ENCODE results near the gene ADH4.
A peak's percentile ranks its signal among the peaks of the same experiment; 100 is the strongest.
"Not testable (repeated sequence)": the region's sequence is repeated elsewhere in the genome, so short reads cannot be mapped to it uniquely, and the experiment has no call there.

The ADH4 gene

DNA sequence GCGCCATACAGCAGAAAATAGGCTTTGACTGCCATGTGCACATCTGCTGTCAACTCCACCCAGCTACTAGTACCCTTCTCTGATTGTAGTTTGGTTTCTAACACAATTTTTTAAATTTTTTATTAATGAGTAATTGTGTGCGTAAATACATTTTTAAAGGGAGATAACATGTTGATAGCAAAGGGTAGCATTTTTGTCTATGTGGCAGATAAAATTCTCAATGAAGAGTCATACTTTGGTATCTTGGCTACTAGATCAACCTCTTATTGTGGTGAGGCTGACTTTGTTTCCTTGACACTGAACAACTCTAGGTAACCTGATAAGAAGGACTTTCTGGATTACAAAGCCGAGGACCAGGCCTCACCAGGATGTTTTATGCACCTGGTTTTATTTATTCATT lies 9.5 kb downstream of the ADH4 start:
- DNase-seq (ENCODE audit: low spot score), result no peak

DNA sequence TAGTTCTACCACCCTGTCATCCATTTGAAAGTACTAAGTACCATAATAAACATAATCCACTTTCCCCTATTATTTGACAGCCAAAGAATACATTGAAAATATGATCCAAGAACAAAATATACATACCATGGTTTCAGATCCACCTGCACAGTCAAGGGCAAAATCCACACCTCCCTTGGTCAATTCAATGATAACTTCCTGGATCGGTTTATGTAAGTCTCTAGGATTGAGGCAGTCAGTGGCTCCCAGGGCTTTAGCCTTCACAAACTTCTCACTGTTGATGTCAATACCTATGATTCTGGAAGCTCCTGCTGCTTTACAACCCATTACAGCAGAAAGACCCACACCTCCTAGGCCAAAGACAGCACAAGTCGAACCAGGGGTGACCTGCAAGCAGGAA lies 12.7 kb downstream of the ADH4 start:
- no peak for DNase-seq (ENCODE audit: low spot score)

DNA sequence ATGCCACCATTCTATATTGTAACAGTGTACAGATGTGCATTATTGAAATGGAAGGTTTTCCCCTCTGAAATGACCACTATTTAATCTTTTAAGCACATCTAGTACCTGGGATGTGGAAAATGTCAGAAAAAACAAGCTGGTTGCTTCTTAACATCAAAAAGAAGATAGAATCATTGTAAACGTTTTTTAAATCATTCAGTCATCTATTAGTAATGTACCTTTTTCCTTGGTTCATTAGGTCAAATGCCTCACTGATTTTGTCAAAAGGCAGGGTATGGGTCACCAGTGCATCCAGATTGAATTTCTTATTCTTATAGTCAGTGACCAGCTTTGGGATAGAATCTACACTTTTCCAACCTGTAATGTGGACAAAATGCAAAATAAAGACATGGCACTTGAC lies 17.7 kb downstream of the ADH4 start:
- no peak for DNase-seq (ENCODE audit: low spot score)

DNA sequence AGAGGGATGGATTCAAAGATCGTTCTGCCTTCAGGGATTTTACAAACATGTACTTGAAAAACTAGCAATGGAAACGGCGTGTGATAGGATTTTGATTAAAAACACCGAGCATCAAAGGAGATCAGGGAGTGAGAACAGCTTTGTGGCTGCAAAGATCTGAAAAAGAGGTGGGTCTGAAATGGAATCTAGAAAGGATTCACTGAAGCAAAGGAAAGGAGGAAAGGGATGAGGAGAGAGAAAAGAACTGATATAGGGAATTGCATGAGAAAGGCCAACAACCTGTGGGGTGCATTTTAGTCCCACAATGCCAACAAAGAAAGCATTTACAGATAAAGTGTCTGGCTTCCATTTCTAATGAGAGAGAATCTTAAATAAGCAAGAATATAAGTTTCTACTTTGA lies 23.1 kb downstream of the ADH4 start:
- DNase-seq (ENCODE audit: low spot score), result no peak

DNA sequence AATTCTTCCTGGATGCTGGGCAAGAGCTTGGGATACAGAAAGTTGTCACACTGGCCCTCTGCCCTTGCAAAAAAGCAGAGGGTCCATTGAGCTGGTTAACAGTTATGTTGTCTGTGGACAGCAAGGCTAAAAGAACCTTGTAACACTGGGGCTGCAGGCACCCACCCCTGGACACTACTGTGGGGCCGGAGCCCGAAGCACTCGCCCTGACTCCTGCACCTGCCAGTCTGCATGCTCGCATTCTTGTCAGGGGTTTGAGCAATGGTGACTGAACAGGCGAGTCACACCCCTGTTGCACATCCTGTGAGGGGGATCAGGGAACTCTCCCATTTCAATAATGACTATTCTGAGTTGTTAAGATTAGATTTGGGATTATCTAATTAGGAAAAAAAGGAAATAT lies 23.6 kb downstream of the ADH4 start:
- DNase-seq (ENCODE audit: low spot score), result no peak

DNA sequence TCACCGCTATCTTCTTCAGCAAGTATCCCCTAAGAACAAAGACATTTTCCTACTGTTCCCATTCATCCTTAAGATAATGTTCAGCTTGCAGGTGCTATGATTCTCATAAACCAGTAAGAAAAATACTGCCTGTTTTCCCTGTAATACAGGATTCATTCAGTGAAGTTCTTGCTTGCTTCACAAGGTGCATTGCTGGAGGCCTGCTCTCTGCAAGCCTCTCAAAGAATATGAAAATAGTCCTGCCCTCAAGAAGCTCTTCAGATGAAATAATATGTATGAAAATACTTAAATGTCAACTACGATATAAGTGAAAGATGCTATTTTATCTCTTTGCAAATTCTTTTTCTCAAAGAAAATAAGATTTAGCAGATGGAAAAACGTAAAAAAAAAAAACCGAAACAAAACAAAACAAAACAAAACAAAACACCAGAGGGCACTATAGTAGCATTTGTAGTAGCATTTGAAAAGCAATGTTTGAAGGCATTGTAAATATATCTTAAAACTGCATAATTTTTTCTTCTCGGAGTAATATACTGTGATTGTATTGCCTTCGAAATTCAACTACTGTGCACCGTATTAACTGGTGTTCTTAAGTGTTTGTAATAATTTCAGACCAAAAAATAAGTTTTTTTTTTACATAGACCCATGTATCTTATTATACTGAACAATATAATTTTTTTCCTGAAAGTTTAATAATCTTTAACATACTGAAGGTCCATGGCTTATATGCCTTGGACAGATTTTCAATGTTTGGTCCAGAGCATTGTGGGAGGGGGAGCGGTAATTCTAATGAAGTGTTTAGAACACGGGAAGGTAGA lies 26.0 kb downstream of the ADH4 start:
- peak; percentile 21 for DNase-seq (ENCODE audit: low spot score)

DNA sequence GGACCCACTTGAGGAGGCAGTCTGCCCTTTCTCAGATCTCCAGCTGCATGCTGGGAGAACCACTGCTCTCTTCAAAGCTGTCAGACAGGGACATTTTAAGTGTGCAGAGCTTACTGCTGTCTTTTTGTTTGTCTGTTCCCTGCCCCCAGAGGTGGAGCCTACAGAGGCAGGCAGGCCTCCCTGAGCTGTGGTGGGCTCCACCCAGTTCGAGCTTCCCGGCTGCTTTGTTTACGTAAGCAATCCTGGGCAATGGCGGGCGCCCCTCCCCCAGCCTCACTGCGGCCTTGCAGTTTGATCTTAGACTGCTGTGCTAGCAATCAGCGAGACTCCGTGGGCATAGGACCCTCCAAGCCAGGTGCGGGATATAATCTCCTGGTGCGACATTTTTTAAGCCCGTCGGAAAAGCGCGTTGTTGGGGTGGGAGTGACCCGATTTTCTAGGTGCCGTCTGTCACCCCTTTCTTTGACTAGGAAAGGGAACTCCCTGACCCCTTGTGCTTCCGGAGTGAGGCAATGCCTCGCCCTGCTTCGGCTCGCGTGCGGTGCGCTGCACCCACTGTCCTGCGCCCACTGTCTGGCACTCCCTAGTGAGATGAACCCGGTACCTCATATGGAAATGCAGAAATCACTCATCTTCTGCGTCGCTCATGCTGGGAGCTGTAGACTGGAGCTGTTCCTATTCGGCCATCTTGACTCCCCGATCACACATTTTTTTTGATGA lies 26.8 kb downstream of the ADH4 start:
- DNase-seq (ENCODE audit: low spot score), result not testable (repeated sequence)

DNA sequence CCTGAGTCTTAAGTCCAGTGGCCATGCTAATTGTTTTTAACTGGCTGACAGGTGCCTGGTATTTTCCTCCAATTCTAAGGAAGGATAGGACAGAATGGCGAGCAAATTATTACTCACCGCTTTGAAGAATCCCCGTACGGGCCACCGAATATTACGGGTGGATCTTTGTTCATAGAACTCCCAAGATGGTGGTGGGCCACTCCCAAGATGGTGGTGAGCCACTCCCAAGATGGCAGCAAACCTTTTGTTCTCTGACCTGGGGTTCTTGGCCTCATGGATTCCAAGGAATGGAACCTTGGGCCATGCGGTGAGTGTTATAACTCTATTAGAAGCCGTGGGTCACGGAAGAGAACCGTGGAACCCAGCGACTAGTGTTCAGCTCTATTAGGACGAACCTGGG lies 34.8 kb downstream of the ADH4 start:
- not testable (repeated sequence) for DNase-seq (ENCODE audit: low spot score)

DNA sequence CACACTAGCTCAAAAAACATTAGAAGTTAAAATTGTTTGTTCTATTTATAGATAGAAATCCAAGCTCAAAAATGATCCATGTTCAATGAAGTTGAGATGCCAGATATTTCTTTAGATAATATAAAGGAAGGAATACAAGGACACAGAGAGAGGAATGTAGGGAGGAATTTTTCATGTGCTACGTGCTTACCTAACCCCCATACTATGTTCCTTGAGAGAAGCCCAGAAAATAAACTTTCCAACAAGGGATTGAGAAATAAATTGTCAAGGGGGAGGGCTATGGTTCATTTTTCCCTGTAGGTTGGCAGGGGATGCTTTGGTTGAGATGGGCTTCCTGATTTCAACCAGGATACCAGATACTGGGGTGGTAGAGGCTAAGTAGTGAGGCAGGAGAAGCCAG lies 39.9 kb downstream of the ADH4 start:
- DNase-seq (ENCODE audit: low spot score), result no peak

DNA sequence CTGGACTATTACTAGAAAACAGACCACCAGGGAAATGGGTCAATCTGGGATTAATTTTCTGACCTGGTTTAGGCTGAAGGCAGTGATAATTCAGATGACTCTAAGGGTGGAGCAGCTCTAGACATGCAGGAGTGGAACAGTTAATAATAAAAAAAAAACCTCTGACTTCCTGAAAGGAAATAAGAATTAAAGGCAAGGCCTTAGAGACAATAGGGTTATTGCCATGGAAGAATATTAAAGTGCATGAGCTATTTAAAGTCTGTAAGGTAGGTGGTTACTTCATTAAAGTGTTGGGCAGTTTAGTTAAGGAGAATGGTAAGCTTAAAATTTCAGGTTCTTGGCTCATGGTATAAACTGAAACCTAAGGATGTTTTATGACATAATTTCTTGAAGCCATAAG lies 40.9 kb downstream of the ADH4 start:
- DNase-seq (ENCODE audit: low spot score), result no peak

DNA sequence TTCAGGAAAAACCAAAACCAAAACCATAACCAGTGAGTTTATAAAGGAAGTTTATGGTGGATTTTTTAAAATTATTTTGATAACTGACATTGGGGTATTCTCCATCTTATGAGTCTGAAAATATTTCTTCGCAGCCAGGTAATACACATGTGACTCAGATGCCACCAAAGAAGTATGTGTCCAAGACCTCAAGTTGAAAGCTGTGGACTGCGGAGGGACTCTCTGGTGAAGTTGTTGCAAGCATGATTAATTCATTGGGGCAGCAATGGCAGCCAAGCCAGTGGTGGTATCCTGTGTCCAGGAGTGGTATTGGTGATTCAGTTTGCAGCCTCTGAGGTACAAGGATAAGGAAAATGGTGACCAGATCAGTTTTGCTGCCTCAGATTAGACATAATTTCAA lies 41.5 kb downstream of the ADH4 start:
- DNase-seq (ENCODE audit: low spot score), result no peak

DNA sequence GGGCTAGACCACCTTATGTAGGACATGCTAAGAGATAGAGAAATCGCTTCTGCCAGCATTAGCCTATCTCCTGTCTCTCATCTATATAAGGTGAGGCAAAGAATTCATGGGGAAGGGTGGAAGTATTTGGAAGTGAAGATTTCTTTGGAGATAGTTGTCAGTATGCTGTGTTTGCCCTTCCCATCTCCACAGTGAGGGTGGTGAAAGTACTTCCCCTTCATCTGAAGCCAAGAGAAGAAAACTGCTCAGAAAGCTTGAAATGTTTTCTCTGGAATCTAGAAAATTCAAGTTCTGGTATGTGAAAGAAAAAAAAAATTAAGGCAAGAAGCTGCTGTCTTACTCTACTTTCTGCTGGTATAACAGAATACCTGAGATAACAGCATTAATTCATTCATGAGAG lies 43.2 kb downstream of the ADH4 start:
- DNase-seq (ENCODE audit: low spot score), result no peak

DNA sequence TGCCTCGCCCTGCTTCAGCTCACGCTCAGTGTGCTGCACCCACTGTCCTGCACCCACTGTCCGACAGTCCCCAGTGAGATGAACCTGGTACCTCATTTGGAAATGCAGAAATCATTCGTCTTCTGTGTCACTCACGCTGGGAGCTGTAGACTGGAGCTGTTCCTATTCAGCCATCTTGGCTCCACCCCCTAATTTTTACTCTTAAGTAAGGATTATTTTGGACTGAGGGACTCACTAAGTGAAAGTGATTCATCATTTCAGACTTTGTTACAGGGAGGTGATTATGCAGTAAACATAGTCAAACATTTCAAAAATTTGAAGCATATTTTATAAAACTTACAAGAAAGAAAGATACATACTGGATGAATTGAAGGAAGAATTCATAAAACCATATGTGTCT lies 44.3 kb downstream of the ADH4 start:
- DNase-seq (ENCODE audit: low spot score), result not testable (repeated sequence)

DNA sequence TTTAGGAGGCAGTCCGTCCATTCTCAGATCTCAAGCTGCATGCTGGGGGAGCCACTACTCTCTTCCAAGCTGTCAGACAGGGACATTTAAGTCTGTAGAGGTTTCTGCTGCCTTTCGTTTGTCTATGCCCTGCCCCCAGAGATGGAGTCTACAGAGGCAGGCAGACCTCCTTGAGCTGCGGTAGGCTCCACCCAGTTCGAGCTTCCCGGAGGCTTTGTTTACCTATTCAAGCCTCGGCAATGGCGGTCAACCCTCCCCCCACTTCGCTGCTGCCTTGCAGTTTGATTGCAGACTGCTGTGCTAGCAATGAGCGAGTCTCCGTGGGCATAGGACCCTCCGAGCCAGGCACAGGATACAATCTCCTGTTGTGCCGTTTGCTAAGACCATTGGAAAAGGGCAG lies 44.8 kb downstream of the ADH4 start:
- DNase-seq (ENCODE audit: low spot score), result no peak

DNA sequence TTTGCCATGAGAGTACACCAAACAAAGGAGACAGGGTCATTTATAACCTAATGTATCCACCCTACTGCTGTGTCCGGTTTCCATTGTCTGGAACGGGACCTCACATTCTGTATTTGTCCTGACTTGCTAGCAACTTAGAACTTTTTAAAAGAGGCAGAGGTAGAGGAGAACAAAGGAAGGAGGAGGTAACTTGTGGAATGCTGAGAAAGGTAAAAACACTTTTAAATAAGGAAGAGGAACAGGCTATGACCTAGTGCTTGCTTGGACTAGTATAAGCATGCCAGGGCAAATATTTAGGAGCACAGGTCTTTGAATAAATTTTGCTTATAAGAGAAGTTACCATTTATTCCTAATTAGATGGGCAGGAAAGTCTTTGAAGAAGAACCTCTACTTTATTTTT lies 52.3 kb downstream of the ADH4 start:
- DNase-seq (ENCODE audit: low spot score), result not testable (repeated sequence)

DNA sequence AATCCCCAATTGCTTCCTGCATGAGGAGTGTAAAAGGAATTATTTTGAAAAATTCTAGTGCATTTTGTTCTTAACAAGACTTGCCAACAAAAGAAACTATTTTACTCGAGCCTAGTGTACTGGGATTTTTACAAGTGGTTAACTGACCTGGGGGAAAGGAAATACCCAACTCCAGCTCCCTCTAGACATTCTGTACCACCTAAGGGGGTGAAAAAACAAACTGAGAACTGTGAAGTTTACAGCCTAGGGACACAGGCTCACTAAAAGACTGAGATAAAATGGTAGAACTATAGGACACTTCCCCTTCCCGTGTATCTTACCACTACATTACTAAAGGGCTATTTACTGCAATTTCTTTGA lies 52.9 kb downstream of the ADH4 start:
- DNase-seq (ENCODE audit: low spot score), result no peak

DNA sequence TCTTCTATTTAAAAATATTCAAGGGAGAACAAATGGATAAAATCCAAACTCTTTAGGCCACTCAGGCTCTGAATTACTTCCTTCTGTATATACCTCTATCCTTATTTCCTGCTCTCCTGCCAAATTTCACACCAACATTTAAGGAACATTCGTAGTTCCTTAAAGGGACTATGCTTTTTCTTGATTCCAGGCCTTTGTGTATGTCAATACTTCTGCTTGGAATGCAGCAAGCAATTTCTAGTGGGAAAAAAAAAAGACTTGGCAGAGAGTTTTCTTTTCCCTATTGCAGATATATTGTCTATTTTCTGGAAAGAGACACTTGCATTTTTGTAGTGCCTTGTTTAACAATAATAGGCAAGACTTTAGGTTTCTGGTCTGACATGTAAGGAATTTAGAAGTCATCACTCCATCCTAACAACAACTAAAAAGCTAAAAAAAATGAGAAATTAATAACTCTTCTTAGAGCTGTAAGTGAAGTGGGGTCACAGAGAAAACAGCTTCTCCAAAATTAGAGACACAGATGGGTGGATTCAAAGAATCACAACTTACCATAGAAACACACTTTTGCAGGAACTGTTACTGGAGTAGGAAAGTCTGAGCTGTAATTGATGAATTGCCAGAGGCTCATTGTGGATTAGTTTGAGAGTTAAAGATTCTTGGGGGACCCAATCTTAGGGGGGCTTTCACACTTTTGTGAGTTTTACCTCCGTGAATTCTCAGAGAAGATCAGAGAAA lies 53.4 kb downstream of the ADH4 start:
- no peak for DNase-seq (ENCODE audit: low spot score)

DNA sequence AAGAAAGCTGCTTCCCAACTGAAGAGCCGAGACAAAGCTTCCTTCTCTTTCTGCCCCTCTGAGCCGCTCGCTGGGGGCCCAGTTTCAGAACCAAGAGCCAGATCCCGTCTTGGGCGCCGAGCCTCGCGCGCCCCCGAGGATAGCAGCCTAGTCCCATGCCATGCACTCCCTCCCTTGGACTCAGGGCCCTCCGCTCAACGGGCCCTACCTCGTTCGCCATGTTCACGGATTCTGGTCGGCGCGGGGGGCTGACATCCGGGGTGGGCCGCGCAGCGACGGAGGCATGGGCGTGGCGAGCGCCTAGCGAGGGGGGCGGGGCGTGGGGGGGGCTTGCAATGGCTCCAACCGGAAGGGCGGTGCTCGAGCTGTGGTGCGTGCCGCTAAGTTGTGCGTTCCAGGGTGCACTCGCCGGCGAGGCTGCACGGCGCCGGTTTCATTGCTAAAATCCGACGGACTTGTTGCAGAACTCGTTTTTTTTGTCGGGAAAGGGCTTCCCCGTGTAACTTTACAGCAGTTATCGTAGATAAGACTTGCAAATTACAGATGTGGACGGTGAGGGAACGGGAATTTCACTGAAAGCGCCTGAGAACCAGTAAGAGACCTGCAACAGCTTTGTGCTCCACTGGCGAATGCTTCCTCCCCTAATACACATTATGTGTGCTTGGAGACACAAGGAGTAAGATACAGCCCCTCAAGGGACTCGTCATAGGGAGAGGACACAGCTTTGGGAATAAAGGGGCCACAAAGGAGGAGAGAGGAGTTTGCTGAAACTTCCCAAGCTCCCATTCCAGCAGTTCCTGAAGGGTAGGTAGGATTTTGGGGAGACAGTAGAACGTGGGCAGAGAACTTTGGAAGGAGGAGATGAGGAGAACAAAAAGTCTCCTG lies 55.4 kb downstream of the ADH4 start, which contains the start of gene ADH5:
TSS of gene ADH5 (minus strand) at position 308 of the 885 bp plus-strand sequence. CDS start at position 220, 88 bp downstream.
- DNase-seq (ENCODE audit: low spot score), result peak; percentile 76

DNA sequence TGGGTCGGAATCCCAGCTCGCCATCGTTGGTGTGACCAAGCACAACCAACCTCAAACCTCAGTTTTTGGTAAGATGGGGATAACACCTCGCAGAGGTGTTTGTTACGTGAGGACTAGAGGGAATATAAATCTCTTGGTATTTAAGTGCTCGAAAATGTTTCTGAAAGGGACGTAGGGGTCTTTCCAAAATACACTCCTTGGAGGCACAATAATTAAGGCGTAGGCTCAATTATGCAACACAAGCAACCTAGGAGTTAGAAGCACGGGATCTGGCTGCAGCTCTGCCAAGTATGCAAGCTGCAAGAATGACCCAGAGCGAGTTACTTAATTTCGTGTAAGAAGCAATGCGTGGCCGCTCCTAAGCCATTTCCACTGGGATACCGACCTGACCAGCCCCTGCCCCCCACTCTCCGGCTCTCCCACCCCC lies 56.1 kb downstream of the ADH4 start:
- peak; percentile 46 for DNase-seq (ENCODE audit: low spot score)

DNA sequence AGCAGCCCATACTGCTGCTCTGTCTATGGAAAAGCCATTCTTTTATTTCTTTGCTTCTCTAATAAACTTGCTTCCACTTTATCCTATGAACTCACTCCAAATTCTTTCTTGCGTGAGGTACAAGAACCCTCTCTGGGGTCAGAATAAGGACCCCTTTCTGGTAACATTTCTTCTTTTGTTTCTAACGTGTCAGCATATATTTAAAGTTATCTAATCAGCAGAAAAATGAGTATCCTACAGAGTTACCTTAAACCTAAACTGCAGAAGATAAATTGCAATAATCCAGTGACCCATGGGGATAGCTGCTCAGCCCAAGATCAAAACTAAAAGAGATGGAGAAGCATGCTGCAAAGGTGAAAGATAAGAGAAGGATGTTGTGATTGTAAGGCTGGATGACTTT lies 59.5 kb downstream of the ADH4 start:
- no peak for DNase-seq (ENCODE audit: low spot score)

DNA sequence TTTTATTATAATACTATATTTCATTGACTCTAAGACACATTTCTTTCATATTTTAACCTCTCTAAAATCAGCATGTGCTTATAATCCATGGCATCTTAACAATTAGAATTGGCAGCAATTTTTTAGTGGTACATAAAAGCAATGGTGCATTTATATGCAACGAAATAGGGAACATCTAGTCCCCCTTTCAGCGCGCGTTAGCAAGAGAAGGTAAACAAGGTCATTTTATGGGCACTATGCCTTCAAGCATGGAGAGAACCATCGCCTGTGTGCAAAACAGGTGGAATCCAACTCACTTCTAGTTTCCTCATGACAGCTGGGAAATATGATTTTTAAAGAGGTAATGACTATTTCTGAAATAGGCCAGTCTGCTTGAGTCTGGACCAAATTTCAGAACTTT lies 61.9 kb downstream of the ADH4 start:
- DNase-seq (ENCODE audit: low spot score), result no peak

DNA sequence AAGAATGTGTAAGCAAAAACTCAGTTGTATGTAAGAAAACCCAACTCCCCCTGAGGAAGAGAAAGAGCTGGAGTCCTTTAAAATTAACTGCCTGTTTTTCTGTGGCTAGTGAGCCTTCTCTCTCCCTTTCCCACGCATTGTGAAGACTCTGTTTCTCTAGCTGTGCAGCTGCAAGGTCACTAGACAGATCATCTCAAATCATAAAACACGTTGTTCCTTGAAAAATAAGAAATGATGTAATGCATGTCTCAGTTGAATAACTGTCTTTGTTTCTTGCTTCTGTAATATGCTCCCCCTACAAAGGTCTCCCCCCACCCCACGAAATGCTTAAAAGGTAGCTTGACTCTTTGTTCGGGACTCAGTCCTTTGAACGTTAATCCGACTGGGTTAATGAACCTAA lies 63.2 kb downstream of the ADH4 start:
- not testable (repeated sequence) for DNase-seq (ENCODE audit: low spot score)

Measured in SW480 (cell line).